PC-9 (cell line): Measurements from ENCODE around the gene IL4I1. TPM values are rescaled to one million over a fixed set of nuclear protein-coding genes. Genes with fewer than 3 reads are reported as not detected.

Experiments used
- BruUV-seq: library from RNA; stranded (reverse); fragments of 400-500 nt; replicated peaks from 2 replicates; lab custom pipeline; 2021; lab: Mats Ljungman, UMichigan
- CTCF ChIA-PET: fragments of 300-600 bp; sonication (Branson Sonifier 250); formaldehyde crosslinking; loops from one replicate; lab custom pipeline; 2022; ENCODE audit warnings: antibody characterized with exemption; lab: Charles Lee
- POLR2A ChIA-PET: fragments of 300-600 bp; sonication (Branson Sonifier 250); formaldehyde crosslinking; loops from one replicate; lab custom pipeline; 2022; ENCODE audit warnings: antibody characterized with exemption; ENCODE audit not compliant: unreplicated experiment; lab: Charles Lee
- DNase-seq, 2 experiments: peaks; one replicate each; pipeline versions ENCODE4 v3.0.0 to v3.0.0-alpha.2; 2015 to 2022; ENCODE audit warnings: mixed read lengths in 1 of 2
- H2AFZ ChIP-seq: fragments of 200-600 bp; sonication (generic); 2 replicates; pipeline ENCODE4 v1.8.1; 2017; ENCODE audit warnings: antibody characterized with exemption
- H3F3A ChIP-seq: fragments of 200-600 bp; sonication (generic); 2 replicates; pipeline ENCODE4 v1.8.1; 2017; ENCODE audit warnings: antibody characterized with exemption, mild to moderate bottlenecking, low read depth; ENCODE audit not compliant: insufficient read depth
- H3K27ac ChIP-seq: fragments of 200-600 bp; sonication (generic); 2 replicates; pipeline ENCODE4 v1.6.1; 2016; ENCODE audit warnings: mixed run types
- H3K27me3 ChIP-seq: fragments of 200-600 bp; sonication (generic); 2 replicates; pipeline ENCODE4 v1.6.1; 2016; ENCODE audit warnings: low read depth, mixed run types; ENCODE audit not compliant: insufficient read depth
- H3K36me3 ChIP-seq: fragments of 200-600 bp; sonication (generic); 2 replicates; pipeline ENCODE4 v1.6.1; 2016; ENCODE audit warnings: low read depth, mixed run types
- H3K4me1 ChIP-seq: fragments of 200-600 bp; sonication (generic); replicated peaks from 2 replicates; pipeline ENCODE4 v1.6.1; 2016; ENCODE audit warnings: mixed run types; ENCODE audit not compliant: insufficient read depth
- H3K4me2 ChIP-seq: fragments of 200-600 bp; sonication (generic); 2 replicates; pipeline ENCODE4 v1.6.1; 2017; ENCODE audit warnings: mixed run types
- H3K4me3 ChIP-seq: fragments of 200-600 bp; sonication (generic); 2 replicates; pipeline ENCODE4 v1.6.1; 2016; ENCODE audit warnings: mixed run types
- H3K79me2 ChIP-seq: fragments of 200-600 bp; sonication (generic); 2 replicates; pipeline ENCODE4 v1.6.1; 2017; ENCODE audit warnings: low read depth, mixed run types
- H3K9me2 ChIP-seq: fragments of 200-600 bp; sonication (generic); 2 replicates; pipeline ENCODE4 v1.8.1; 2017; ENCODE audit warnings: mild to moderate bottlenecking; ENCODE audit not compliant: insufficient read depth
- H3K9me3 ChIP-seq: fragments of 200-600 bp; sonication (generic); 2 replicates; pipeline ENCODE4 v1.8.1; 2016; ENCODE audit warnings: low read depth; ENCODE audit not compliant: insufficient read depth
- H4K20me1 ChIP-seq: fragments of 200-600 bp; sonication (generic); 2 replicates; pipeline ENCODE4 v1.8.1; 2017; ENCODE audit not compliant: insufficient read depth
- CTCF ChIP-seq: fragments of 200-600 bp; sonication (generic); conservative IDR thresholded peaks from 2 replicates; pipeline ENCODE4 v1.6.1; 2017; ENCODE audit warnings: mixed run types, antibody characterized with exemption, mild to moderate bottlenecking, moderate library complexity
- EZH2 ChIP-seq: fragments of 200-600 bp; sonication (generic); IDR thresholded peaks from 2 replicates; pipeline ENCODE4 v1.8.0; 2017; ENCODE audit warnings: antibody characterized with exemption, low read depth
- intact Hi-C: fragments of 100-400 bp; cut with micrococcal nuclease; formaldehyde crosslinking; loops from one replicate; pipeline ENCODE4 v1.10.0; 2022; ENCODE audit not compliant: unreplicated experiment
- total RNA-seq: library from RNA; stranded (reverse); gene quantifications from 2 replicates; pipeline ENCODE4 v1.2.3, GENCODE V29; 2021

Gene IL4I1
- total RNA-seq, 1 experiment from 2014 or later, result not detected

- POLR2A ChIA-PET, result interaction anchor here (0.6 to 1.0 kb wide), 2 partner anchors 51 to 288 kb away, joined by 6 to 10 read pairs; partner anchors contain the start of gene SCAF1
- Histone ChIP-seq H3K79me2 (peaks cover 37% of the 10 kb centered on the region), H3F3A (peaks cover 24% of the 10 kb centered on the region; the same call in 1 of the 2 replicates), H3K27ac (no peak overlapping the region), H2AFZ (no peak overlapping the region), H3K9me2 (no peaks in the 10 kb centered on the region), H3K36me3 (peaks cover 25% of the 10 kb centered on the region; the same call in 1 of the 2 replicates), H3K4me1 (peaks cover 18% of the 10 kb centered on the region), H3K27me3 (no peaks in the 10 kb centered on the region), H3K9me3 (no peaks in the 10 kb centered on the region), H3K4me2 (peak overlapping the region; percentile 77), H4K20me1 (peaks cover 26% of the 10 kb centered on the region), H3K4me3 (peak overlapping the region; percentile 83; the same call in 1 of the 2 replicates)
- CTCF ChIA-PET, result no interaction called here
- TF ChIP-seq EZH2, result no peak
- no peak for TF ChIP-seq CTCF
- BruUV-seq, result no TSS peak
- no peak for DNase-seq
- intact Hi-C loops, result no loop called here
These were observed 33.9 kb upstream of the IL4I1 start for GRCh38 chr19:49930483-49931011.

- H3K27me3 ChIP-seq, result no peaks in the 10 kb centered on the region
- 0 out of 2 replicates have a peak, but pooled peaks have one; percentile 6 for TF ChIP-seq CTCF
- no peak for TF ChIP-seq EZH2
- H3K9me2 ChIP-seq, result no peaks in the 10 kb centered on the region
- peaks cover 44% of the 10 kb centered on the region for H3K79me2 ChIP-seq
- peak overlapping the region; percentile 77 for H3K4me2 ChIP-seq
- peak overlapping the region; percentile 97 for H2AFZ ChIP-seq
- intact Hi-C loops, result loop anchor here (5.0 kb wide), 1 partner anchor 53 kb away; the partner anchor contains the start of genes AKT1S1 and TBC1D17
- H3K4me1 ChIP-seq, result peaks cover 18% of the 10 kb centered on the region
- CTCF ChIA-PET, result interaction anchor here (0.6 to 0.7 kb wide), 4 partner anchors 25 to 427 kb away, joined by 3 to 7 read pairs (median 4); no protein-coding TSS in a partner anchor
- H3K27ac ChIP-seq, result peak overlapping the region; percentile 79
- POLR2A ChIA-PET, result interaction anchor here (0.6 to 1.0 kb wide), 3 partner anchors 23 to 287 kb away, joined by 3 to 10 read pairs (median 6); partner anchors contain the start of gene SCAF1
- peak; percentile 80 to 87 for DNase-seq
- peaks cover 24% of the 10 kb centered on the region; the same call in 1 of the 2 replicates for H3F3A ChIP-seq
- peaks cover 25% of the 10 kb centered on the region; the same call in 1 of the 2 replicates for H3K36me3 ChIP-seq
- BruUV-seq, result no TSS peak
- H3K4me3 ChIP-seq, result peak overlapping the region; percentile 83
- H4K20me1 ChIP-seq, result peaks cover 33% of the 10 kb centered on the region
- no peaks in the 10 kb centered on the region for H3K9me3 ChIP-seq
These were observed 33.2 kb upstream of the IL4I1 start for GRCh38 chr19:49929611-49930482.

- peak within 1 kb of the TSS; percentile 83 for H3K4me3 ChIP-seq
- ChIA-PET POLR2A (no interaction called here), CTCF (interaction anchor here (0.6 kb wide), 1 partner anchor 25 kb away, joined by 4 read pairs; no protein-coding TSS in a partner anchor)
- H3K4me2 ChIP-seq, result peak within 1 kb of the TSS; percentile 77
- TF ChIP-seq EZH2 (no peak), CTCF (no peak; the same call in 1 of the 2 replicates)
- no peaks in the 10 kb centered on the region for H3K9me3 ChIP-seq
- H2AFZ ChIP-seq, result peak within 1 kb of the TSS; percentile 97
- H3K36me3 ChIP-seq, result peaks cover 31% of the 10 kb centered on the region; the same call in 1 of the 2 replicates
- peaks cover 51% of the 10 kb centered on the region for H3K79me2 ChIP-seq
- BruUV-seq, result TSS peak; percentile 80
- H3K27me3 ChIP-seq, result no peaks in the 10 kb centered on the region
- H4K20me1 ChIP-seq, result peaks cover 39% of the 10 kb centered on the region
- DNase-seq, result peak; percentile 67 to 87
- H3K9me2 ChIP-seq, result no peaks in the 10 kb centered on the region
- peaks cover 24% of the 10 kb centered on the region; the same call in 1 of the 2 replicates for H3F3A ChIP-seq
- intact Hi-C loops, result loop anchor here (5.0 kb wide), 1 partner anchor 52 kb away; the partner anchor contains the start of genes AKT1S1 and TBC1D17
- peaks cover 18% of the 10 kb centered on the region for H3K4me1 ChIP-seq
- peak within 1 kb of the TSS; percentile 79 for H3K27ac ChIP-seq
These were observed 32.5 kb upstream of the IL4I1 start, which contains the start of the genes ATF5 and NUP62 for GRCh38 chr19:49929121-49929610. ATF5 (plus strand) TSS chr19:49929205; CDS start chr19:49930851, 1,646 bp downstream. NUP62 (minus strand) TSS chr19:49929504; CDS start chr19:49909807, 19,697 bp downstream.
